GM19467 (cell line): ENCODE measurements around the gene FOSB.

Experiments used
- ATAC-seq: cut with Tn5 transposase; IDR thresholded peaks from one replicate; pipeline ENCODE4 v1.9.1; 2021; ENCODE audit warnings: mild to moderate bottlenecking, moderate library complexity; ENCODE audit not compliant: unreplicated experiment

The FOSB gene

GRCh38 chr19:45478454-45479238, 10.8 kb downstream of the FOSB start:
- ATAC-seq, result peak; percentile 53

GRCh38 chr19:45483033-45483432, 15.2 kb downstream of the FOSB start:
- no peak for ATAC-seq

- no peak for ATAC-seq
Measured at GRCh38 chr19:45484273-45484945, 16.6 kb downstream of the FOSB start.

GRCh38 chr19:45485305-45486077, 17.7 kb downstream of the FOSB start:
- ATAC-seq, result peak; percentile 96

GRCh38 chr19:45488708-45489107, 20.9 kb downstream of the FOSB start:
- no peak for ATAC-seq

- no peak for ATAC-seq
Measured at GRCh38 chr19:45489216-45489855, 21.5 kb downstream of the FOSB start.

- ATAC-seq, result no peak
Measured at GRCh38 chr19:45492137-45492626, 24.4 kb downstream of the FOSB start.

GRCh38 chr19:45492627-45493470, 25.1 kb downstream of the FOSB start:
- no peak for ATAC-seq

- no peak for ATAC-seq
Measured at GRCh38 chr19:45494261-45494916, 26.6 kb downstream of the FOSB start.

GRCh38 chr19:45495178-45495577, 27.4 kb downstream of the FOSB start:
- ATAC-seq, result no peak

- no peak for ATAC-seq
Measured at GRCh38 chr19:45496349-45496953, 28.7 kb downstream of the FOSB start.

- no peak for ATAC-seq
Measured at GRCh38 chr19:45497791-45498190, 30.0 kb downstream of the FOSB start.

- ATAC-seq, result no peak
Measured at GRCh38 chr19:45498411-45499195, 30.8 kb downstream of the FOSB start, which contains the start of gene PPM1N. PPM1N (plus strand) TSS chr19:45498443; CDS start chr19:45498473, 30 bp downstream.

GRCh38 chr19:45499196-45500180, 31.7 kb downstream of the FOSB start:
- no peak for ATAC-seq

GRCh38 chr19:45500918-45501729, 33.3 kb downstream of the FOSB start:
- no peak for ATAC-seq

GRCh38 chr19:45501730-45502014, 33.9 kb downstream of the FOSB start:
- ATAC-seq, result no peak
